Measurements from ENCODE around the gene EPC2.

The EPC2 gene

GRCh38 chr2:148828941-148829340 is 184.4 kb downstream of the EPC2 start:
- TF ChIP-seq ZFX (IDR thresholded peaks at IDR 0.05) (no peak), CTCF (conservative IDR thresholded peaks at IDR 0.05) (no peak)
- no peak overlapping the region for H3K27ac ChIP-seq

- H3K27ac ChIP-seq = no peak overlapping the region
- TF ChIP-seq ZFX (IDR thresholded peaks at IDR 0.05) (no peak), CTCF (conservative IDR thresholded peaks at IDR 0.05) (no peak; the same call in 1 of the 2 replicates)
These were observed 185.1 kb downstream of the EPC2 start for GRCh38 chr2:148829618-148830017.

- no peak for TF ChIP-seq ZFX (IDR thresholded peaks at IDR 0.05)
- TF ChIP-seq CTCF (conservative IDR thresholded peaks at IDR 0.05) = no peak
- no peak overlapping the region for H3K27ac ChIP-seq
These were observed 188.1 kb downstream of the EPC2 start for GRCh38 chr2:148832637-148833036.

Measured in C4-2B (cell line).